GM19035 (cell line): ENCODE data around the gene PLPPR3.

Source experiments
- ATAC-seq: cut with Tn5 transposase; IDR thresholded peaks from one replicate; pipeline ENCODE4 v1.9.1; 2021; ENCODE audit not compliant: unreplicated experiment

Gene PLPPR3

GRCh38 chr19:778910-779653 is 42.7 kb downstream of the PLPPR3 start:
- ATAC-seq: no peak

GRCh38 chr19:776549-776948 is 45.2 kb downstream of the PLPPR3 start:
- ATAC-seq: no peak

- ATAC-seq: no peak
These were observed 48.9 kb downstream of the PLPPR3 start for GRCh38 chr19:772730-773436.

- ATAC-seq: no peak
These were observed 49.7 kb downstream of the PLPPR3 start for GRCh38 chr19:772063-772462.

GRCh38 chr19:771332-771785 is 50.4 kb downstream of the PLPPR3 start:
- no peak for ATAC-seq

GRCh38 chr19:769616-770015 is 52.1 kb downstream of the PLPPR3 start:
- ATAC-seq: no peak

- ATAC-seq: no peak
These were observed 53.3 kb downstream of the PLPPR3 start for GRCh38 chr19:768424-768823.

- ATAC-seq: no peak
These were observed 56.5 kb downstream of the PLPPR3 start for GRCh38 chr19:765179-765738.

- no peak for ATAC-seq
These were observed 57.5 kb downstream of the PLPPR3 start for GRCh38 chr19:764301-764700.

- no peak for ATAC-seq
These were observed 57.9 kb downstream of the PLPPR3 start for GRCh38 chr19:763869-764268.

GRCh38 chr19:763181-763580 is 58.6 kb downstream of the PLPPR3 start:
- ATAC-seq: no peak
